HL-60 (cell line): ENCODE data around the gene AFAP1.

Experiments
- DNase-seq, 2 experiments: peaks; one replicate each; pipeline ENCODE4 v3.0.0-alpha.2; 2010 to 2020; ENCODE audit warnings: low read depth in 1 of 2, low spot score in 1 of 2
- H3K27ac ChIP-seq: fragments of 250-450 bp; sonication (Bioruptor Pico); replicated peaks from 2 replicates; pipeline ENCODE4 v1.5.1; 2020; ENCODE audit warnings: mild to moderate bottlenecking, moderate library complexity
- H3K27me3 ChIP-seq: fragments of 250-450 bp; sonication (Bioruptor Pico); 2 replicates; pipeline ENCODE4 v1.5.1; 2021; ENCODE audit warnings: mild to moderate bottlenecking, moderate library complexity; ENCODE audit not compliant: insufficient read depth, poor library complexity, severe bottlenecking
- H3K4me3 ChIP-seq: replicated peaks from 2 replicates; pipeline ENCODE4 v1.5.1; 2011; ENCODE audit warnings: mild to moderate bottlenecking, control low read depth, low read length; ENCODE audit not compliant: insufficient read depth
- GABPA ChIP-seq: IDR thresholded peaks from 2 replicates; pipeline ENCODE4 v1.6.1; 2012; ENCODE audit warnings: low read depth
- POLR2AphosphoS5 ChIP-seq: IDR thresholded peaks from 2 replicates; pipeline ENCODE4 v1.6.1; 2012; ENCODE audit warnings: low read depth
- SPI1 ChIP-seq: IDR thresholded peaks from 2 replicates; pipeline ENCODE4 v1.6.1; 2012; ENCODE audit warnings: low read depth, mild to moderate bottlenecking, borderline replicate concordance
- TF ChIP-seq, protein P1 (sequence below): IDR thresholded peaks from one replicate; pipeline ENCODE4 v1.5.1; 2011; ENCODE audit warnings: low read length, control low read depth, inconsistent platforms; ENCODE audit not compliant: insufficient read depth
- TF ChIP-seq, protein P2 (sequence below): IDR thresholded peaks from 2 replicates; pipeline ENCODE4 v1.6.1; 2012; ENCODE audit warnings: low read depth; ENCODE audit not compliant: insufficient replicate concordance

The AFAP1 gene

DNA sequence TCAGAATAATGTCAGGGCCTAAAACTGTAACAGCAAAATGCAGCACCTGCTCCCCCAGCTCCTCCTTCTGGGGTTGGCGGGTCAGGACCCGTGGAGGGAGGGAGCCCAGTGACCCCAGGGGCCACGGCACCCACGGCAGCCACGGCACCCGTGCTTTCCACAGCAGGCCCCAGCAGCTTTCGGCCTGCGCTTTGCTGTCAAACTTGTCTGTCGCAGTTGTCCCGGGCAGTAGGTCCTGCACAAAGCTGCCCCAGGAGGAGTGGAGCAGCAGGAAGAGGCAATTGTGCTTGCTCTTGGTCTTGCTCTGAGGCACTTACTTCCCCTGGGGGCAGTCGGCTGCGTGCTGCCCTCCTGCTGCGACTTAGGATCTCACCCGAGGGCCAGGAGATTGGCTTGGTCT is 183.6 kb downstream of the AFAP1 start:
- no peak for DNase-seq
- Histone ChIP-seq H3K27me3 (no peaks in the 10 kb centered on the region), H3K4me3 (no peak overlapping the region), H3K27ac (no peak overlapping the region)
- TF ChIP-seq GABPA: no peak
- TF ChIP-seq, protein P1, sequence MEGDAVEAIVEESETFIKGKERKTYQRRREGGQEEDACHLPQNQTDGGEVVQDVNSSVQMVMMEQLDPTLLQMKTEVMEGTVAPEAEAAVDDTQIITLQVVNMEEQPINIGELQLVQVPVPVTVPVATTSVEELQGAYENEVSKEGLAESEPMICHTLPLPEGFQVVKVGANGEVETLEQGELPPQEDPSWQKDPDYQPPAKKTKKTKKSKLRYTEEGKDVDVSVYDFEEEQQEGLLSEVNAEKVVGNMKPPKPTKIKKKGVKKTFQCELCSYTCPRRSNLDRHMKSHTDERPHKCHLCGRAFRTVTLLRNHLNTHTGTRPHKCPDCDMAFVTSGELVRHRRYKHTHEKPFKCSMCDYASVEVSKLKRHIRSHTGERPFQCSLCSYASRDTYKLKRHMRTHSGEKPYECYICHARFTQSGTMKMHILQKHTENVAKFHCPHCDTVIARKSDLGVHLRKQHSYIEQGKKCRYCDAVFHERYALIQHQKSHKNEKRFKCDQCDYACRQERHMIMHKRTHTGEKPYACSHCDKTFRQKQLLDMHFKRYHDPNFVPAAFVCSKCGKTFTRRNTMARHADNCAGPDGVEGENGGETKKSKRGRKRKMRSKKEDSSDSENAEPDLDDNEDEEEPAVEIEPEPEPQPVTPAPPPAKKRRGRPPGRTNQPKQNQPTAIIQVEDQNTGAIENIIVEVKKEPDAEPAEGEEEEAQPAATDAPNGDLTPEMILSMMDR: no peak
- no peak for TF ChIP-seq POLR2AphosphoS5
- no peak for TF ChIP-seq SPI1
- TF ChIP-seq, protein P2, sequence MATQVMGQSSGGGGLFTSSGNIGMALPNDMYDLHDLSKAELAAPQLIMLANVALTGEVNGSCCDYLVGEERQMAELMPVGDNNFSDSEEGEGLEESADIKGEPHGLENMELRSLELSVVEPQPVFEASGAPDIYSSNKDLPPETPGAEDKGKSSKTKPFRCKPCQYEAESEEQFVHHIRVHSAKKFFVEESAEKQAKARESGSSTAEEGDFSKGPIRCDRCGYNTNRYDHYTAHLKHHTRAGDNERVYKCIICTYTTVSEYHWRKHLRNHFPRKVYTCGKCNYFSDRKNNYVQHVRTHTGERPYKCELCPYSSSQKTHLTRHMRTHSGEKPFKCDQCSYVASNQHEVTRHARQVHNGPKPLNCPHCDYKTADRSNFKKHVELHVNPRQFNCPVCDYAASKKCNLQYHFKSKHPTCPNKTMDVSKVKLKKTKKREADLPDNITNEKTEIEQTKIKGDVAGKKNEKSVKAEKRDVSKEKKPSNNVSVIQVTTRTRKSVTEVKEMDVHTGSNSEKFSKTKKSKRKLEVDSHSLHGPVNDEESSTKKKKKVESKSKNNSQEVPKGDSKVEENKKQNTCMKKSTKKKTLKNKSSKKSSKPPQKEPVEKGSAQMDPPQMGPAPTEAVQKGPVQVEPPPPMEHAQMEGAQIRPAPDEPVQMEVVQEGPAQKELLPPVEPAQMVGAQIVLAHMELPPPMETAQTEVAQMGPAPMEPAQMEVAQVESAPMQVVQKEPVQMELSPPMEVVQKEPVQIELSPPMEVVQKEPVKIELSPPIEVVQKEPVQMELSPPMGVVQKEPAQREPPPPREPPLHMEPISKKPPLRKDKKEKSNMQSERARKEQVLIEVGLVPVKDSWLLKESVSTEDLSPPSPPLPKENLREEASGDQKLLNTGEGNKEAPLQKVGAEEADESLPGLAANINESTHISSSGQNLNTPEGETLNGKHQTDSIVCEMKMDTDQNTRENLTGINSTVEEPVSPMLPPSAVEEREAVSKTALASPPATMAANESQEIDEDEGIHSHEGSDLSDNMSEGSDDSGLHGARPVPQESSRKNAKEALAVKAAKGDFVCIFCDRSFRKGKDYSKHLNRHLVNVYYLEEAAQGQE: no peak

DNA sequence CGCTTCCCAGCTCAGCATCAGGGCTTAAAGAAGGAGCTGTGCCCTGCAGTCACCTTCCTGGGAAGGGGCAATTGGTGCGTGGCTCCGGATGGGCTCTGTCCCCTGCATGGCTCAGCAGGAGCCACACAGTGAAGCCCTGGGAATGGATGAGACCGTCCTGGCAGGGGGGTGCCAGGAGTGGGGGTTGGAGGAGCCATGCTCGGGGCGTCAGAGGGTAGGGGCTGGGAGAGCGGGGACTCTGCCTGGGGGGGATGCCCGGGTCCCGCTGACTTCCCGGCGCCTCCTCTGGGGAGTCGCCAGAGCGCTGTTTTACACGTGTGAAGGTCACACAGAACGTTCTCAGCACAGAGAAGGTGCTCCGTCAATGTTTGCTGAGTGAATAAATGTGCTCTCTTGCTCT is 184.1 kb downstream of the AFAP1 start:
- no peak overlapping the region for H3K27ac ChIP-seq
- TF ChIP-seq, protein P2: no peak
- no peak for TF ChIP-seq POLR2AphosphoS5
- TF ChIP-seq GABPA: no peak
- TF ChIP-seq, protein P1: no peak
- TF ChIP-seq SPI1: no peak
- no peaks in the 10 kb centered on the region for H3K27me3 ChIP-seq
- no peak overlapping the region for H3K4me3 ChIP-seq
- DNase-seq: no peak

DNA sequence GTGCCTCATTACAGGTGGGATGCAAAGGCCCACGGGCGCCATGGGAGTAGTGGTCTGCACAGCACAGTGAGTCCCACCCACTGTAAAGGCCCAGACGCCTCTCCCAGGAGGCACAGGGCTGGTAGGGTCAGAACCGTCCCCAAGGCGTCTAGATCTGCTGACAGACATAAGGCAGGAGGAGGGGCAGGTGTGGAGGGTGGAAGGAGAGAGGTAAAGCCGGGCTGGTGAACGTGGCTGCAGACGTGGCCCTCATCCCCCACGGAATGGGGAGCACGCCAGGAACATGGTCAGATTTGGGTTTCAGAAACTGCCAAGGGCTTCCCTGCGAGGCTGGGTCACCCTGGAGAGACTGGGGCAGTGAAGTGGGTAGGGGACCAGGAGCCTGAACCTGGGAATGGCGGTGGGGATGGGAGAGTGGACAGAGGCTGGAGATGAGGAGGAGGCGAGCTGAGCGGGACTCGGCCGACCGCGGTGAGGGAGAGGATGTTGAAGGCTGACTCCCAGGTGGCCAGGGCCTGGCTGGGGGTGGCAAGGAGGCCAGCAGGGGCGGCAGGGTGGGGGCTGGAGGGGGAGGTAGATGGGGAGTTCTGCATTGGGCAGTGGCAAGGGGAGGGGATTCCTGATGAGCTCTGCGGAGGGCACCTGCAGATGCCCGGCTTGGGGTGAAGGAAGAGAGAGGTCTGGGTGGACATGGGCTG is 184.9 kb downstream of the AFAP1 start:
- TF ChIP-seq, protein P2: no peak
- TF ChIP-seq, protein P1: no peak
- TF ChIP-seq GABPA (no peak), SPI1 (no peak), POLR2AphosphoS5 (no peak)
- no peak for DNase-seq
- Histone ChIP-seq H3K27me3 (no peaks in the 10 kb centered on the region), H3K27ac (no peak overlapping the region), H3K4me3 (no peak overlapping the region)
